ENCODE data around the gene PEAK1. TPM values are rescaled to one million over a fixed set of nuclear protein-coding genes. Genes with fewer than 3 reads are reported as not detected.

PEAK1 gene
- total RNA-seq, 2 experiments from 2014 or later, result 9.2 to 11.0 TPM

- intact Hi-C loops (cut with DNase I, micrococcal nuclease), result no loop called here
- no peak overlapping the region for H3K4me3 ChIP-seq (ENCODE audit: low read length)
Observed at GRCh38 chr15:77418391-77418965, 1.4 kb downstream of the PEAK1 start.

GRCh38 chr15:77417602-77418001 is 2.3 kb downstream of the PEAK1 start:
- Histone ChIP-seq H3K36me3 (ENCODE audit: insufficient read depth, low read length) (no peaks in the 10 kb centered on the region), H3K27ac (ENCODE audit: low read depth in 1 of 2, low read length in 2 of 2) (no peak overlapping the region), H3K27me3 (ENCODE audit: control insufficient read depth in 1 of 2, insufficient read depth in 2 of 2, low read length in 2 of 2) (no peaks in the 10 kb centered on the region), H3K9me3 (ENCODE audit: control insufficient read depth in 1 of 2, insufficient read depth in 1 of 2, low read length in 2 of 2) (no peaks in the 10 kb centered on the region), H3K4me3 (ENCODE audit: low read length) (no peak overlapping the region), H3K4me1 (ENCODE audit: insufficient read depth, low read length) (peaks cover 14% of the 10 kb centered on the region)
- no peak for DNase-seq
- Mint-ChIP-seq H3K9me3 (no peaks in the 10 kb centered on the region), H3K27ac (no peak overlapping the region), H3K4me1 (ENCODE audit: low read depth) (peaks cover 30% of the 10 kb centered on the region), H3K27me3 (no peaks in the 10 kb centered on the region), H3K36me3 (ENCODE audit: low read depth) (peaks cover 20% of the 10 kb centered on the region), H3K4me3 (peak overlapping the region; percentile 96)
- intact Hi-C loops (cut with DNase I, micrococcal nuclease), result no loop called here
- CTCF ChIA-PET, result no interaction called here
- POLR2A ChIA-PET, result no interaction called here
- no peak for TF ChIP-seq CTCF (IDR thresholded peaks at IDR 0.05)
- no peak for ATAC-seq (ENCODE audit: poor library complexity)

More at GRCh38 chr15:77418391-77418965, 1.4 kb downstream of the PEAK1 start:
- Mint-ChIP-seq H3K27me3 (no peaks in the 10 kb centered on the region), H3K4me1 (ENCODE audit: low read depth) (peaks cover 39% of the 10 kb centered on the region), H3K27ac (peak overlapping the region; percentile 65), H3K36me3 (ENCODE audit: low read depth) (peaks cover 20% of the 10 kb centered on the region), H3K4me3 (peak overlapping the region; percentile 96), H3K9me3 (no peaks in the 10 kb centered on the region)
- ATAC-seq (ENCODE audit: poor library complexity) (no peak), DNase-seq (no peak)
- Histone ChIP-seq H3K27me3 (ENCODE audit: control insufficient read depth in 1 of 2, insufficient read depth in 2 of 2, low read length in 2 of 2) (no peaks in the 10 kb centered on the region), H3K4me1 (ENCODE audit: insufficient read depth, low read length) (peaks cover 14% of the 10 kb centered on the region), H3K9me3 (ENCODE audit: control insufficient read depth in 1 of 2, insufficient read depth in 1 of 2, low read length in 2 of 2) (no peaks in the 10 kb centered on the region), H3K27ac (ENCODE audit: low read depth in 1 of 2, low read length in 2 of 2) (no peak overlapping the region), H3K36me3 (ENCODE audit: insufficient read depth, low read length) (no peaks in the 10 kb centered on the region)
- TF ChIP-seq CTCF (IDR thresholded peaks at IDR 0.05), result no peak
- ChIA-PET CTCF (interaction anchor here (0.9 to 1.2 kb wide), 2 partner anchors 28 to 445 kb away, joined by 3 read pairs; no protein-coding TSS in a partner anchor), POLR2A (interaction anchor here (0.7 to 1.9 kb wide), 3 partner anchors 8 to 232 kb away, joined by 3 to 13 read pairs (median 4); no protein-coding TSS in a partner anchor)

GRCh38 chr15:77416954-77417353 is 3.0 kb downstream of the PEAK1 start:
- no peak for TF ChIP-seq CTCF (IDR thresholded peaks at IDR 0.05)
- H3K9me3 Mint-ChIP-seq, result no peaks in the 10 kb centered on the region
- peaks cover 14% of the 10 kb centered on the region for H3K4me1 ChIP-seq (ENCODE audit: insufficient read depth, low read length)
- ATAC-seq (ENCODE audit: poor library complexity), result no peak
- no peak for DNase-seq
- H3K36me3 ChIP-seq (ENCODE audit: insufficient read depth, low read length), result no peaks in the 10 kb centered on the region
- no peaks in the 10 kb centered on the region for H3K27me3 Mint-ChIP-seq
- no peak overlapping the region for H3K4me3 ChIP-seq (ENCODE audit: low read length)
- no peak overlapping the region for H3K27ac ChIP-seq (ENCODE audit: low read depth in 1 of 2, low read length in 2 of 2)
- CTCF ChIA-PET, result no interaction called here
- H3K9me3 ChIP-seq (ENCODE audit: control insufficient read depth in 1 of 2, insufficient read depth in 1 of 2, low read length in 2 of 2), result no peaks in the 10 kb centered on the region
- H3K4me3 Mint-ChIP-seq, result peak overlapping the region; percentile 57
- H3K4me1 Mint-ChIP-seq (ENCODE audit: low read depth), result peaks cover 28% of the 10 kb centered on the region
- H3K27ac Mint-ChIP-seq, result no peak overlapping the region
- H3K27me3 ChIP-seq (ENCODE audit: control insufficient read depth in 1 of 2, insufficient read depth in 2 of 2, low read length in 2 of 2), result no peaks in the 10 kb centered on the region
- POLR2A ChIA-PET, result no interaction called here
- intact Hi-C loops (cut with DNase I, micrococcal nuclease), result no loop called here
- peaks cover 20% of the 10 kb centered on the region for H3K36me3 Mint-ChIP-seq (ENCODE audit: low read depth)

Measured in CD4-positive, alpha-beta T cell (primary cell).